H1 (cell line): ENCODE results near the gene TMEM126B. TPM values are rescaled to one million over a fixed set of nuclear protein-coding genes. Genes with fewer than 3 reads are reported as not detected.

ENCODE experiments used
- CTCF ChIA-PET: fragments of 300-600 bp; sonication (Branson Sonifier 250); formaldehyde crosslinking; loops from one replicate; lab custom pipeline; 2021; ENCODE audit not compliant: partially characterized antibody; lab: Charles Lee
- POLR2A ChIA-PET: fragments of 300-600 bp; sonication (Branson Sonifier 250); formaldehyde crosslinking; loops from one replicate; lab custom pipeline; 2021; ENCODE audit warnings: inconsistent platforms; ENCODE audit not compliant: partially characterized antibody; lab: Charles Lee
- DNase-seq, 2 experiments: peaks; one replicate each; pipeline versions ENCODE4 v3.0.0 to v3.0.0-alpha.2; 2010 to 2022; ENCODE audit warnings: low spot score in 2 of 2, low read depth in 1 of 2, mixed read lengths in 1 of 2
- FAIRE-seq: peaks from 2 replicates; lab custom pipeline; 2011; peaks lifted over from hg19 to GRCh38; lab: Jason Lieb, UNC
- H2AFZ ChIP-seq: 2 replicates; pipeline ENCODE4 v1.8.1; 2012; ENCODE audit warnings: low read length, inconsistent platforms
- H2AK5ac ChIP-seq: 2 replicates; pipeline ENCODE4 v1.6.1; 2013; ENCODE audit warnings: low read depth, low read length
- H2BK120ac ChIP-seq: replicated peaks from 2 replicates; pipeline ENCODE3; 2013; ENCODE audit warnings: low read depth, low read length, inconsistent platforms
- H2BK12ac ChIP-seq: 2 replicates; pipeline ENCODE4 v1.6.1; 2013; ENCODE audit warnings: low read depth, low read length
- H2BK15ac ChIP-seq: 2 replicates; pipeline ENCODE4 v1.6.1; 2013; ENCODE audit warnings: low read length
- H2BK20ac ChIP-seq: 2 replicates; pipeline ENCODE4 v1.6.1; 2013; ENCODE audit warnings: low read length
- H2BK5ac ChIP-seq: 2 replicates; pipeline ENCODE4 v1.6.1; 2013; ENCODE audit warnings: low read depth, low read length
- H3K14ac ChIP-seq: 2 replicates; pipeline ENCODE4 v1.6.1; 2013; ENCODE audit warnings: inconsistent platforms; ENCODE audit not compliant: insufficient read length
- H3K18ac ChIP-seq: 2 replicates; pipeline ENCODE4 v1.6.1; 2013; ENCODE audit warnings: low read length; ENCODE audit errors: extremely low read depth
- H3K23ac ChIP-seq: 2 replicates; pipeline ENCODE4 v1.6.1; 2013; ENCODE audit warnings: inconsistent platforms; ENCODE audit not compliant: insufficient read length
- H3K23me2 ChIP-seq: 2 replicates; pipeline ENCODE4 v1.6.1; 2013; ENCODE audit warnings: low read depth, low read length
- H3K27ac ChIP-seq: 2 replicates; pipeline ENCODE4 v1.6.1; 2011; ENCODE audit warnings: low read depth, low read length, inconsistent platforms
- H3K27me3 ChIP-seq, 4 experiments: replicated peaks in 1 of 4; 1 replicate in 1 of 4; 2 replicates in 3 of 4; pipeline versions ENCODE4 v1.6.1 to v1.8.1; 2011 to 2013; ENCODE audit warnings: low read length in 3 of 4, mild to moderate bottlenecking in 3 of 4, inconsistent platforms in 2 of 4, mixed read lengths in 2 of 4, moderate library complexity in 1 of 4; ENCODE audit not compliant: control insufficient read depth in 3 of 4, insufficient read depth in 3 of 4; ENCODE audit errors: extremely low read depth in 1 of 4
- H3K36me3 ChIP-seq, 4 experiments: 2 replicates each; pipeline versions ENCODE4 v1.6.1 to v1.8.1; 2011 to 2013; ENCODE audit warnings: mild to moderate bottlenecking in 4 of 4, low read length in 3 of 4, moderate library complexity in 2 of 4, control low read depth in 1 of 4, inconsistent platforms in 1 of 4; ENCODE audit not compliant: insufficient read depth in 4 of 4, control insufficient read depth in 2 of 4
- H3K4ac ChIP-seq: replicated peaks from 2 replicates; pipeline ENCODE3; 2013; ENCODE audit warnings: low read length, low read depth, mixed read lengths, inconsistent platforms; ENCODE audit not compliant: insufficient read length
- H3K4me1 ChIP-seq, 4 experiments: replicated peaks in 1 of 4; 1 replicate in 1 of 4; 2 replicates in 3 of 4; pipeline versions ENCODE4 v1.6.1 to v1.8.1; 2011 to 2013; ENCODE audit warnings: low read length in 3 of 4, inconsistent platforms in 2 of 4, mixed read lengths in 1 of 4; ENCODE audit not compliant: insufficient read depth in 4 of 4, control insufficient read depth in 3 of 4
- H3K4me2 ChIP-seq, 2 experiments: 2 replicates each; pipeline versions ENCODE4 v1.6.1 to v1.8.1; 2011 to 2013; ENCODE audit warnings: low read depth in 2 of 2, low read length in 2 of 2, control low read depth in 1 of 2, inconsistent platforms in 1 of 2, mild to moderate bottlenecking in 1 of 2; ENCODE audit not compliant: insufficient read depth in 1 of 2
- H3K4me3 ChIP-seq, 4 experiments: fragments of 200-600, 300-600 bp in 1 of 4; sonication (generic), shearing (Covaris generic), sonication (Bioruptor Twin) in 1 of 4; 2 replicates each; pipeline versions ENCODE4 v1.5.1 to v1.8.1; 2011 to 2016; ENCODE audit warnings: low read length in 4 of 4, low read depth in 3 of 4, control low read depth in 2 of 4, inconsistent platforms in 2 of 4, mild to moderate bottlenecking in 2 of 4, mixed read lengths in 1 of 4, moderate library complexity in 1 of 4; ENCODE audit not compliant: insufficient read depth in 2 of 4; ENCODE audit errors: extremely low read depth in 1 of 4
- H3K56ac ChIP-seq: replicated peaks from 2 replicates; pipeline ENCODE3; 2013; ENCODE audit warnings: low read depth, mild to moderate bottlenecking, mixed read lengths, low read length, inconsistent platforms; ENCODE audit not compliant: insufficient read length
- H3K79me1 ChIP-seq: 2 replicates; pipeline ENCODE4 v1.6.1; 2013; ENCODE audit warnings: low read depth, low read length, control low read depth
- H3K79me2 ChIP-seq, 2 experiments: 2 replicates each; pipeline versions ENCODE4 v1.6.1 to v1.8.1; 2012 to 2013; ENCODE audit warnings: low read length in 2 of 2, mild to moderate bottlenecking in 2 of 2, inconsistent platforms in 1 of 2; ENCODE audit not compliant: insufficient read depth in 2 of 2, control insufficient read depth in 1 of 2
- H3K9ac ChIP-seq, 4 experiments: replicated peaks in 1 of 4; 1 replicate in 1 of 4; 2 replicates in 3 of 4; pipeline versions ENCODE4 v1.6.1 to v1.8.1; 2011 to 2013; ENCODE audit warnings: low read depth in 3 of 4, low read length in 3 of 4, control low read depth in 2 of 4, mild to moderate bottlenecking in 2 of 4, moderate library complexity in 2 of 4, inconsistent platforms in 1 of 4; ENCODE audit errors: extremely low read depth in 1 of 4
- H3K9me3 ChIP-seq, 2 experiments: 2 replicates each; pipeline versions ENCODE4 v1.6.1 to v1.8.1; 2012 to 2013; ENCODE audit warnings: mild to moderate bottlenecking in 2 of 2, moderate library complexity in 2 of 2, control low read depth in 1 of 2, inconsistent platforms in 1 of 2, low read depth in 1 of 2, low read length in 1 of 2, mixed read lengths in 1 of 2; ENCODE audit not compliant: insufficient read depth in 2 of 2
- H4K20me1 ChIP-seq, 2 experiments: replicated peaks in 1 of 2; 2 replicates each; pipeline versions ENCODE3 to v1.8.1; 2011 to 2013; ENCODE audit warnings: inconsistent platforms in 2 of 2, low read length in 2 of 2, mild to moderate bottlenecking in 1 of 2; ENCODE audit not compliant: insufficient read depth in 2 of 2, control insufficient read depth in 1 of 2
- H4K5ac ChIP-seq: 2 replicates; pipeline ENCODE4 v1.6.1; 2013; ENCODE audit warnings: low read length, low read depth, mixed read lengths, inconsistent platforms; ENCODE audit not compliant: insufficient read length
- H4K8ac ChIP-seq: 2 replicates; pipeline ENCODE4 v1.8.0; 2013; ENCODE audit warnings: mild to moderate bottlenecking, moderate library complexity, low read length, inconsistent platforms; ENCODE audit not compliant: insufficient read depth; ENCODE audit errors: extremely low read depth
- H4K91ac ChIP-seq: replicated peaks from 2 replicates; pipeline ENCODE3; 2013; ENCODE audit warnings: low read length, mixed read lengths, inconsistent platforms; ENCODE audit not compliant: insufficient read length
- ASH2L ChIP-seq: fragments of 200-600, 300-600 bp; sonication (generic); IDR thresholded peaks from one replicate; pipeline ENCODE4 v1.7.1; 2017; ENCODE audit warnings: low read length
- ATF2 ChIP-seq: IDR thresholded peaks from 2 replicates; pipeline ENCODE4 v1.6.1; 2012; ENCODE audit warnings: low read length, inconsistent platforms
- BACH1 ChIP-seq: IDR thresholded peaks from 2 replicates; pipeline ENCODE4 v1.6.1; 2012; ENCODE audit warnings: low read length, improper control_type of control experiment
- CBX8 ChIP-seq: fragments of 300-800, 300-1000 bp; sonication (generic); IDR thresholded peaks from 2 replicates; pipeline ENCODE4 v1.7.1; 2016; ENCODE audit warnings: low read depth, low read length, borderline replicate concordance
- EGR1 ChIP-seq: IDR thresholded peaks from 2 replicates; pipeline ENCODE4 v1.6.1; 2011; ENCODE audit warnings: low read depth, low read length, borderline replicate concordance
- FOSL1 ChIP-seq: IDR thresholded peaks from 2 replicates; pipeline ENCODE4 v1.6.1; 2011; ENCODE audit warnings: mild to moderate bottlenecking, low read depth, low read length, moderate library complexity; ENCODE audit not compliant: insufficient read depth
- KDM4A ChIP-seq: IDR thresholded peaks from one replicate; pipeline ENCODE4 v1.7.1; 2012; ENCODE audit warnings: low read depth, mild to moderate bottlenecking, moderate library complexity, low read length, inconsistent platforms; ENCODE audit not compliant: severe bottlenecking
- MAFK ChIP-seq: IDR thresholded peaks from 2 replicates; pipeline ENCODE4 v1.6.1; 2012; ENCODE audit warnings: low read depth, mild to moderate bottlenecking, improper control_type of control experiment, low read length
- POLR2AphosphoS5 ChIP-seq: IDR thresholded peaks from 2 replicates; pipeline ENCODE4 v1.6.1; 2011; ENCODE audit warnings: low read depth, low read length
- RBBP5 ChIP-seq: IDR thresholded peaks from 2 replicates; pipeline ENCODE4 v1.7.1; 2012; ENCODE audit warnings: low read depth, mild to moderate bottlenecking, inconsistent platforms, low read length, moderate library complexity, borderline replicate concordance
- SUZ12 ChIP-seq: fragments of 200-600 bp; sonication (generic); IDR thresholded peaks from 2 replicates; pipeline ENCODE4 v1.6.1; 2012; ENCODE audit warnings: mild to moderate bottlenecking, inconsistent platforms, low read length, moderate library complexity, mixed read lengths
- WGBS, 2 experiments: shearing (Covaris generic) in 1 of 2; methylation state at CpG; one replicate each; pipeline versions ENCODE4 v1.1.6 to v1.1.7; 2013 to 2015; ENCODE audit warnings: low lambda C conversion rate in 2 of 2, mixed read lengths in 2 of 2, inconsistent platforms in 1 of 2, low coverage in 1 of 2, missing lambda C conversion rate in 1 of 2; ENCODE audit not compliant: insufficient replicate concordance in 2 of 2, insufficient coverage in 1 of 2, insufficient read length in 1 of 2; ENCODE audit errors: extremely low coverage in 1 of 2, missing lambda C conversion rate in 1 of 2; 5-methylcytosine and 5-hydroxymethylcytosine counted together
- polyA plus RNA-seq, 7 experiments: library from polyadenylated mRNA; depleted of rRNA in 3 of 7; stranded (reverse) in 5 of 7; unstranded in 2 of 7; fragments of >200 nt in 5 of 7; fragments of 200-250 nt in 2 of 7; gene quantifications; 1 replicate in 5 of 7; 2 replicates in 1 of 7; 4 replicates in 1 of 7; pipeline versions ENCODE4 v1.2.1 to v1.2.3, GENCODE V29; 2011 to 2013; ENCODE audit warnings: missing spikeins in 2 of 7, mixed read lengths in 2 of 7
- total RNA-seq: library from RNA; stranded (reverse); fragmentation: NEBNext Ultra II Directional; extraction: Animal tissue kit (Norgen Biotek cat#: 25700); gene quantifications from 2 replicates; pipeline ENCODE4 v1.2.1, GENCODE V29; 2021
- TF ChIP-seq, protein P1 (sequence below): IDR thresholded peaks from 2 replicates; pipeline ENCODE4 v1.6.1; 2012; ENCODE audit warnings: inconsistent platforms

TMEM126B gene
- total and polyA plus RNA-seq, 2 of the 8 experiments (the other 6 are each of a cell fraction or from before 2014, with no cell fraction given): 85.6 to 101 TPM

GRCh38 chr11:85665733-85666132 lies 37.3 kb downstream of the TMEM126B start:
- H3K9ac ChIP-seq: peak overlapping the region in 1 of 4 experiments; percentile 52; a peak in 2 of 7 replicates
- H3K27ac ChIP-seq: no peak overlapping the region
- no peak for TF ChIP-seq SUZ12
- TF ChIP-seq MAFK: no peak
- TF ChIP-seq POLR2AphosphoS5: no peak
- TF ChIP-seq BACH1: no peak
- TF ChIP-seq ATF2: no peak
- TF ChIP-seq KDM4A: no peak
- TF ChIP-seq CBX8: no peak
- TF ChIP-seq, protein P1, sequence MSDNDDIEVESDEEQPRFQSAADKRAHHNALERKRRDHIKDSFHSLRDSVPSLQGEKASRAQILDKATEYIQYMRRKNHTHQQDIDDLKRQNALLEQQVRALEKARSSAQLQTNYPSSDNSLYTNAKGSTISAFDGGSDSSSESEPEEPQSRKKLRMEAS: no peak
- no peak for TF ChIP-seq ASH2L
- no peak for TF ChIP-seq RBBP5
- no peak for TF ChIP-seq EGR1
- no peak for TF ChIP-seq FOSL1

More at GRCh38 chr11:85665733-85666132, 37.3 kb downstream of the TMEM126B start:
- Histone ChIP-seq H2BK15ac (no peak overlapping the region), H3K36me3 (peaks cover 0 to 19% (median 2%) of the 10 kb centered on the region in 4 experiments; a peak in 4 of 8 replicates), H3K4me2 (peak overlapping the region in 1 of 2 experiments; percentile 97; a peak in 1 of 4 replicates), H3K18ac (no peak overlapping the region), H4K91ac (no peak overlapping the region), H3K9me3 (no peaks in the 10 kb centered on the region), H2AFZ (peak overlapping the region; percentile 95; the same call in 1 of the 2 replicates), H3K4me3 (0 out of 8 replicates have a peak overlapping the region, but pooled peaks of 1 of the 4 experiments have one; percentile 98), H3K23me2 (peaks cover 3% of the 10 kb centered on the region; the same call in 1 of the 2 replicates), H4K20me1 (peaks cover 15 to 20% of the 10 kb centered on the region in 2 experiments), H3K79me2 (peaks cover 21 to 41% of the 10 kb centered on the region in 2 experiments), H2BK12ac (no peak overlapping the region), H3K23ac (no peak overlapping the region), H4K5ac (no peak overlapping the region), H2BK20ac (no peak overlapping the region), H2AK5ac (no peak overlapping the region), H3K4me1 (peaks cover 0 to 3% (median 0%) of the 10 kb centered on the region in 4 experiments; a peak in 3 of 7 replicates), H3K79me1 (no peaks in the 10 kb centered on the region), H3K4ac (no peak overlapping the region), H3K56ac (no peak overlapping the region), H3K14ac (no peak overlapping the region), H3K27me3 (no peaks in the 10 kb centered on the region), H4K8ac (no peak overlapping the region), H2BK5ac (no peak overlapping the region), H2BK120ac (no peak overlapping the region)
- ChIA-PET POLR2A (no interaction called here), CTCF (no interaction called here)
- FAIRE-seq (no peak), DNase-seq (no peak)
- 75% methylated on average over 5 of the region's 5 CpGs; no CpG with 5 or more reads in 1 of the 2 experiments for WGBS, 2 experiments
